Gastrocnemius medialis (tissue), 4 donors: Measurements from ENCODE around the gene NTM.

ENCODE experiments used
- POLR2A ChIP-seq, 2 donors: fragments of 450-650 bp; IDR thresholded peaks; one replicate each; pipeline ENCODE4 v1.6.1; 2017; ENCODE audit warnings: antibody characterized with exemption in 2 of 2, mild to moderate bottlenecking in 2 of 2, moderate library complexity in 2 of 2
- TF ChIP-seq, protein P1 (sequence below), 5 experiments: fragments of 450-650 bp in 3 of 5; fragments of 200-600 bp in 2 of 5; sonication (generic) in 2 of 5; IDR thresholded peaks in 4 of 5; conservative IDR thresholded peaks in 1 of 5; 1 replicate in 4 of 5; 2 replicates in 1 of 5; pipeline ENCODE4 v1.5.1; 2016 to 2019; ENCODE audit warnings: antibody characterized with exemption in 5 of 5, mild to moderate bottlenecking in 3 of 5, moderate library complexity in 3 of 5

DNA sequence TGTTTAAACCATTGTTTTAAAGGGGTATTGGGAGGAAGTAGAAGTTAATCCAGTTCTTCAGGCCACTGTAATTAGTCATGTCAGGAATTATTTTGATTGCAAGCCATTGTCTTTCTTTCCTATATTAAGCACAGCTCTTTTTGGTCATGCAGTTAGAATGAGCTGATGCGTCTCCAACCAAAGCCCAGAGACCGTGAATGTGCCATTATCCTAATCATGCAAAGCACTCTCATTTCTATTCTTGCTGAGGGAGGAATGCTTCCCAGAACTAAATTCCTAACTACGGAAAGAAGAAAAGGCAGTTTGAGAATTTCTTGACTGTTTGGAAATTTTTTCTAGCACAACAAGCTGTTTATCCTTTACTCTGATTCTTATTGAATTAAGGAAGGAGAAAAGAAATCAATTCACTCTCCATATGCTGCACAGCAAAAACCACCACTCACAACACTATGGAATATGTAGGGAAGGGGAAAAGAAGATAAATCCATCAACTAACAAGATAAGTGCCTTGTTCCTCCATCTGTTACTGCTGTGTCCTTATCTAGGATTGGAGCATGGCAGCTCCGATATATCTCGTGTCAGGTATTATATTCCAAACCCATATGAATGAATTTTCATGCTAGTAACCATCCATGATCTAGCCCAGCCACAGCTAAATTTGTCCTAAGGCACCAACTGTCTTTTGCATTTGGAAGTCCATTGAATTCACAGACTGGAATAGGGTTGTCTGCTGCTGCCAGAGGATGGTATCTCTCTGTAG, 70.8 kb downstream of the NTM start:
- no peak for TF ChIP-seq POLR2A (IDR thresholded peaks at IDR 0.05)
- TF ChIP-seq, protein P1, sequence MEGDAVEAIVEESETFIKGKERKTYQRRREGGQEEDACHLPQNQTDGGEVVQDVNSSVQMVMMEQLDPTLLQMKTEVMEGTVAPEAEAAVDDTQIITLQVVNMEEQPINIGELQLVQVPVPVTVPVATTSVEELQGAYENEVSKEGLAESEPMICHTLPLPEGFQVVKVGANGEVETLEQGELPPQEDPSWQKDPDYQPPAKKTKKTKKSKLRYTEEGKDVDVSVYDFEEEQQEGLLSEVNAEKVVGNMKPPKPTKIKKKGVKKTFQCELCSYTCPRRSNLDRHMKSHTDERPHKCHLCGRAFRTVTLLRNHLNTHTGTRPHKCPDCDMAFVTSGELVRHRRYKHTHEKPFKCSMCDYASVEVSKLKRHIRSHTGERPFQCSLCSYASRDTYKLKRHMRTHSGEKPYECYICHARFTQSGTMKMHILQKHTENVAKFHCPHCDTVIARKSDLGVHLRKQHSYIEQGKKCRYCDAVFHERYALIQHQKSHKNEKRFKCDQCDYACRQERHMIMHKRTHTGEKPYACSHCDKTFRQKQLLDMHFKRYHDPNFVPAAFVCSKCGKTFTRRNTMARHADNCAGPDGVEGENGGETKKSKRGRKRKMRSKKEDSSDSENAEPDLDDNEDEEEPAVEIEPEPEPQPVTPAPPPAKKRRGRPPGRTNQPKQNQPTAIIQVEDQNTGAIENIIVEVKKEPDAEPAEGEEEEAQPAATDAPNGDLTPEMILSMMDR (IDR thresholded peaks at IDR 0.05 in 4 of 5, conservative IDR thresholded peaks at IDR 0.05 in 1 of 5), result no peak
